Renal pelvis (tissue), 4 donors: Measurements from ENCODE around the gene OCA2. TPM values are rescaled to one million over a fixed set of nuclear protein-coding genes. Genes with fewer than 3 reads are reported as not detected.

Experiments
- DNase-seq: peaks from one replicate; pipeline ENCODE4 v3.0.0-alpha.2; 2013
- polyA plus RNA-seq, 3 donors: library from polyadenylated mRNA; unstranded; fragments of 120-200 nt; gene quantifications; one replicate each; pipeline ENCODE4 v1.2.1, GENCODE V29; 2013; ENCODE audit not compliant: insufficient read length in 3 of 3

OCA2 gene
- polyA plus RNA-seq, 3 donors = 8.2 to 9.9 (median 9.0) TPM

DNA sequence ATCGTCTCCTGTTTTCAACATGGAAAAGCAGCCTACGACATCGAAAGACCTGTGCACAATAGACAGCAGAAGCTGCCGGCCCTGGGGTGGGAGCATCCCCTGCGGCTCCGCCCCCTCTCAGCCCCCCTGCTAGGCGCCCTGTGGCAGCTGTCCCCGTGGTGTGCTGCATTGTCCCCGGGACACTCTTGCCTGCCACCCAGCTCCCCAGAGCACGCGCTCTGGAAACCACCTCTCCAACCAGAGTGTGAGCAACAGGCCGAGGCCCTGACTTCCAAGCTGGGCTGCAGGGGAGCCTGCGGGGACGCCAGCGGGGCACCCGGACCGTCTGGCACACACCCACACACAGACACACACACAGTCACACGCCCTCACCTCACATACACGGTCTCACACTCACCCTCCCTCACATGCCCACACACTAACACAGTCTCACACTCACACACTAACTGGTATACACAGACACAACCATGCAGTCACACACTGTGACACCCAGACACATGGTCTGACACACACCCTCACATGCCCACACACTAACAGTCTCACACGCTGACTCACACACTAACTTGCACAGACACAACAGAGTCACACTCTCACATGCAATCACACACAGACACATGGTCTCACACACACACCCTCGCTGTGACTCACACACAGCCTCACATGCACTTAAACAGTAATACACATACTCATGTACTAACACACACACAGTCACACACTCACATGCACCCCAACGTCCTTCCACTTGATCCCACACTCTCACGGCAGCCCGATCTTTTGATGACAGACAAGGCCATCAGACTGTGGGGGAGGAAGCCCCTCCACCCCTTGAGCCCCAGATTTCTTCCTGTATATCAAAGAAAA lies 94.7 kb downstream of the OCA2 start:
- no peak for DNase-seq

- no peak for DNase-seq
Measured at GRCh38 chr15:28003302-28004037, 95.6 kb downstream of the OCA2 start.

GRCh38 chr15:28002867-28003266 lies 96.2 kb downstream of the OCA2 start:
- DNase-seq = no peak

- DNase-seq = no peak
Measured at GRCh38 chr15:28002136-28002861, 96.8 kb downstream of the OCA2 start.

- no peak for DNase-seq
Measured at GRCh38 chr15:28001641-28002040, 97.5 kb downstream of the OCA2 start.

- no peak for DNase-seq
Measured at GRCh38 chr15:27993996-27994780, 104.9 kb downstream of the OCA2 start.

DNA sequence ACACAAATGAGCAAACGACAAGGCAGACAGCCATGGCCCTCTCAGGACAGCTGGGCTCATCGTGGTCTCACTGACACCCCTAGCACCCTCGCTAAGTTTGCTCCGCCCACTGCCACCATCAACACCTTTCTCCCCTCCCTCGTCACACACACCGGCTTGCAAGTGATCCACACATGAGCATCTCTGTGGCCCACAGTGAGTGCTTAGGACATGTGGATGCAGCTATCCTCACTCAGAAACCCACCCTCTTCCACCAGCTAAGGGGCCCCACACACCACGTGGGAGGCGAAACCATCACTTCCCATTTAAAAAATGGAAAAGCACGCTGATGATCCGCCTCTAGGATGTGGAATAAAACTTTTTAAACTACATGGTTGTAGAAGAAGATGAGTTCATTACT lies 105.6 kb downstream of the OCA2 start:
- DNase-seq = no peak

- peak; percentile 23 for DNase-seq
Measured at GRCh38 chr15:27990521-27991515, 108.3 kb downstream of the OCA2 start.

DNA sequence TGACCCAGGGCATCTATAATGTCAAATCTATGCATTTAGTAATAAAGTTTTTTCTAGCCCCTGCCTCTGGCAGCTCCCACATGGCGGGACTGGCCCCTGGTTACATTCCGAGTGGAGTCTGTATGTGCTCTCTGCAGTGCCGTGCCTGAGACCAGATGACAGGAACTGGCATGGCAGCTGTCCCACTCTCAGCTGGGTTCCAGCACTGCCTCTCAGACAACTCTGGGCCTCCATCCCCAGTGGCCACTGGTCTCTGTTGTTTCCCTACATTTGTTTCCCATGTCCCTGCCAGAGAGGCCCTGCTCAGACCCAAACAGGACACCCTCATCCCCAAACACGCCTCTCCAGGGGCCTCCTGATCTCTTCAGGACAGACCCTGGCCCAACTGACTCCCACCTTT lies 109.3 kb downstream of the OCA2 start:
- no peak for DNase-seq

DNA sequence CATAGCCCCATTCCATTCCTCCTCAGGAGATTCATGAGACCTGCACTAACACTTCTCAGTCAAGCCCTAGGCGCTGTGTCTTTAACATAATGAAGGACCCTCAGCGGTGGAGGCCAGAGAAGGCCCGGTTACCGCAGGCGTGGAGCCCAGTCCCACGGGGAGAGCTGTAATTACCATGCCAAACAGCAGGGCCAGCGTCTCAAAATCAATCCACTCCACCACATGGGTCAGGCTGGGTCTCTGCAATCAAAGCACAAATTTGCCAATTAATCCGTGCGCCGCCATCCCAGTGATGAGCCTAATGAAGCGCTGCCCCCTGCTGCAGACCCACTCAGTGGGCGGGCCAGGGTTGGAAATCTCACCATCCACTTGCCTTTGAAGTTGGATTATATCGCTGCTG lies 109.7 kb downstream of the OCA2 start:
- no peak for DNase-seq

GRCh38 chr15:27985099-27985498 lies 114.0 kb downstream of the OCA2 start:
- no peak for DNase-seq

DNA sequence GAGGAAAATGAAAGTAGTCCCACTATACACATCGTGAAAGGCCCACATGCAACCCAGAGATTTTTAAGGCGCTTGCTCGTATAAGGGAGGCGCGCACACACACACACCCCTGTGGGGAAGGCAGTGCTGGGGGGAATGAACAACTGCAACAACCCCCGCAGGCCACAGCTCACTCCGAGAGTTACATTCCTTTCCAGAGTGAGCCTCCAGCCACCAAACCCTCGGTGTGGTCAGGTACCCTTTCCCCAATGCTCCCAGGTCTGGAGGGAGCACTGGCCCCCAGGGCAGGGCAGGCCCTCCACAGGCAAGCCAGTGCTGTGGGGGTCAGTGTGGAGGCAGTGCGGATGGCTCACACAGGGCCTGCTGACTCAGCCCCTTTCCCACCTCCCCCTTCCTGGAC lies 115.6 kb downstream of the OCA2 start:
- DNase-seq = no peak

DNA sequence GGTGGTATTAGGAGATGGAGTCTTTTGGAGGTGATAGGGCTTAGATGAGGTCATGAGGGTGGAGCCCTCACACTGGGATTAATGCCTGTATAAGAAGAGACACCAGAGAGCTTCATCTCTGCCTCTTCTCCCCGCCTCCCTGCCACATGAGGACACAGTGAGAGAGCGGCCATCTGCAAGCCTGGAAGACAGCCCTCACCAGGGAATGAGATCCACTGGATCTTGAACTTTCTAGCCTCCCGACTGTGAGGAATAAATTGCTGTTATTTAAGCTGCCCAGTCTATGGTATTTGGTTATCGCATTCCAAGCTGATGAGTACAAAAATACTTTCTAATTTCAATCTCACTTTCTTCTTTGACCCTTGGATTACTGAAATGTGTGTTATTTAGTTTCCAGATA lies 121.4 kb downstream of the OCA2 start:
- DNase-seq = no peak

GRCh38 chr15:27973886-27974285 lies 125.2 kb downstream of the OCA2 start:
- no peak for DNase-seq

DNA sequence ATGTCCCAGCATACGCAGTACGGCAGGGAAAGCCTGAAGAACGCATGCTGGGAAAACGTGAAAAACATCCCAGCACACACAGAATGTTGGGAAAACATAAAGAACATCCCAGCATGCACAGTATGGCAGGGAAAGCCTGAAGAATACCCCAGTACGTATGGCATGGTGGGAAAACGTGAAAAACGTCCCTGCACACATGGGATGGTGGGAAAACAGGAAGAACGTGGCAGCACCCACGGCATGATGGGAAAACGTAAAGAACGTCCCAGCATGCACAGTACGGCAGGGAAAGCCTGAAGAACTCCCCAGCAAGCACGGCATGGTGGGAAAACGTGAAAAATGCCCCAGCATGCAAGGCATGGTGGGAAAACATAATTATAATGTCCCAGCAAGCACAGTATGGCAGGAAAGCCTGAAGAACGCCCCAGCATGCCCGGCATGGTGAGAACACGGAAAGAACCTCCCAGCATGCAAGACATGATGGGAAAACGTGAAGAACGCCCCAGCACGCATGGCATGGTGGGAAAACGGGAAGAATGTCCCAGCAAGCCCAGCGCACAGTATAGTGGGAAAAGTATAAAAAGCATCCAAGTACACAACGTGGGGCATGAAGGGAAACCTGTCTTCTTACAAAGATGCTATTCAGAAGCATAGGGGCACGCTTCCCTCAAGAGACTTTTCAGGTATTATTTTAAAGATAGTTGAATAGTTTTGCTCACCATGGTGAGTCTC lies 128.3 kb downstream of the OCA2 start:
- DNase-seq = no peak

- no peak for DNase-seq
Measured at GRCh38 chr15:27967541-27967940, 131.6 kb downstream of the OCA2 start.

- DNase-seq = no peak
Measured at GRCh38 chr15:27965546-27965945, 133.6 kb downstream of the OCA2 start.

- no peak for DNase-seq
Measured at GRCh38 chr15:27961801-27962200, 137.3 kb downstream of the OCA2 start.

- no peak for DNase-seq
Measured at GRCh38 chr15:27958911-27959578, 140.1 kb downstream of the OCA2 start.
